Measurements from ENCODE around the gene ZFYVE27. TPM values are rescaled to one million over a fixed set of nuclear protein-coding genes. Genes with fewer than 3 reads are reported as not detected.
A peak's percentile ranks its signal among the peaks of the same experiment; 100 is the strongest.

ZFYVE27 gene
- total and polyA plus RNA-seq, 2 donors = 13.8 to 23.7 TPM

DNA sequence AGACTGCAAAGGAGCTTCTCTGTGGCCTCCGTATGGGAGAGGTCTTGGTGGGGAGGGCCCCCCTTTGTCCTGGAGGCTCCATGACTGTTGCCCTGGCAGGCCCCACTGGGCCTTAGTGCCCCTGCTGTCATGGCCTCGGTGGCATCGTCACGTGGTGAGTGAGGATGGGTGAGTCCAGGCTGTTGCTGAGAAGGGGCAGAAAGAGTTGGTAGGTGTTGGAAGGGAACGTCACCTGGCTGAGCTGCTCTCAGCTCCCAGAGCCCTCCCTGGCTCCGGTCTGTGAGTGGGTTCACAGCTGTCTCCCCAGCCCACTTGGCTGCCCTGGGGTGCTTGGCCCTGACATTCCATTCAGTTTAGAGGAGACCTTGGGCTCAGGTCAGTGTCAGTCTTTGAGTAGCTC, 18.8 kb downstream of the ZFYVE27 start:
- Histone ChIP-seq H3K27ac (ENCODE audit: low read depth in 1 of 2, low read length in 1 of 2) (no peak overlapping the region), H3K9me3 (ENCODE audit: control insufficient read depth in 2 of 2, insufficient read depth in 1 of 2, low read length in 1 of 2) (no peaks in the 10 kb centered on the region), H3K36me3 (ENCODE audit: control insufficient read depth in 2 of 2, insufficient read depth in 2 of 2, low read length in 1 of 2) (peaks cover 85% of the 10 kb centered on the region in 2 donors), H3K27me3 (ENCODE audit: control insufficient read depth in 2 of 2, insufficient read depth in 1 of 2, low read length in 1 of 2) (no peaks in the 10 kb centered on the region), H3K4me1 (ENCODE audit: control insufficient read depth in 2 of 2, insufficient read depth in 2 of 2, low read length in 2 of 2) (no peaks in the 10 kb centered on the region), H3K4me3 (ENCODE audit: low read length in 2 of 2) (no peak overlapping the region)
- WGBS = 98% methylated on average over 6 of the region's 6 CpGs
- DNase-seq (ENCODE audit: low read depth in 6 of 9, low spot score in 9 of 9) = no peak

DNA sequence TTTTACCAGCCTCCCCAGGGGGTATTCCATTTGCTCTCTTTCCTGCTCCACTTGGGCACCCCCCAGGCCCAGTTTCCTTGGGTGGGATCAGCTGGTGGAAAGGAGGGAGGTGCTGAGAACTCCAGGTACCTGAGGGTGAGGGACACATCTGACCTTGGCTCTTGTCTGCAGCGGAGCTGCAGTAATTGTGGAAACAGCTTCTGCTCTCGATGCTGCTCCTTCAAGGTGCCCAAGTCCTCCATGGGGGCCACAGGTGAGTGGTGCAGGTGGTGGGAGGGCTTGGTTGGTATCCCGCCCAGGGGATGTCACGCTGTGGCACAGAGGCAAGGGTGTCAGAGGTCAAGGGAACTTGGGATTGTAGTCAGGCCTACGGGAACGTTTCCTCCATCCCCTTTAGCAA, 20.5 kb downstream of the ZFYVE27 start:
- Histone ChIP-seq H3K36me3 (ENCODE audit: control insufficient read depth in 2 of 2, insufficient read depth in 2 of 2, low read length in 1 of 2) (peaks cover 77 to 89% of the 10 kb centered on the region in 2 donors), H3K9me3 (ENCODE audit: control insufficient read depth in 2 of 2, insufficient read depth in 1 of 2, low read length in 1 of 2) (no peaks in the 10 kb centered on the region), H3K27me3 (ENCODE audit: control insufficient read depth in 2 of 2, insufficient read depth in 1 of 2, low read length in 1 of 2) (no peaks in the 10 kb centered on the region), H3K27ac (ENCODE audit: low read depth in 1 of 2, low read length in 1 of 2) (no peak overlapping the region), H3K4me3 (ENCODE audit: low read length in 2 of 2) (no peak overlapping the region), H3K4me1 (ENCODE audit: control insufficient read depth in 2 of 2, insufficient read depth in 2 of 2, low read length in 2 of 2) (no peaks in the 10 kb centered on the region)
- no peak for DNase-seq (ENCODE audit: low read depth in 6 of 9, low spot score in 9 of 9)
- WGBS = 97% methylated on average over 6 of the region's 6 CpGs

DNA sequence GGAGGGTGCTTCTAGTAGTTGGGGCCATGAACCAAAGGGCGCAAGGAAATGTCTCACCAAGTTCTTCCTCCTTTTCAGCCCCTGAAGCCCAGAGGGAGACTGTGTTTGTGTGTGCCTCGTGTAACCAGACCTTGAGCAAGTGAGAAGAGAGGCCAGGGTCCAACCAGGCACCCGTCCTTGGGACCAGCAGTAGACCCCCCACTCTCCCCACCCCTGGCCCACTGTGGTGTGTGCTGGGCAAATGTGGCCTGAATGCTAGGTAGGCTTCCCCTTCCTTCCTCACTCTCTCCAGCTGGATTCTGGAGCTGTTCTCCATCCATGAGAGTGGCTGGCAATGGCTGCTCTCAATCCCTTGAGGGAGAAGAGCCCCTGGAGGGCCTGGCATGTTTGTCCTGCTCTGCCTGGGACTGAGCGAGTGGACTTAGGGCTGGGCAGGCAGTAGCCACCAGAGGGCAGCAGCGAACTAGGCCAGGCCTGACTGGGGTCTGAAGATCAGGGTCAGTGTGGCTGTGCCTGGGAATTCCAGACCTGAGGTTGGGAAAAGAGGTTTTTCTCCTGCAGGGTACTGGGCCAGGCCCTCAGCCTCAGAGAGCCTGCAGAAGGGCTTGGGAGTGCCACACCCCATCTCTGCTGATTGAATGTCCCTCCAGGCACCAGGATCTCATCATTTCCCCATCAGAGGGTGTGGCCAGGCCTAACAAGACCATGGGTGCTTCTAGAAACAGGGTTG, 22.4 kb downstream of the ZFYVE27 start:
- WGBS = 75% methylated on average over 5 of the region's 5 CpGs
- peaks cover 60 to 70% of the 10 kb centered on the region in 2 donors for H3K36me3 ChIP-seq (ENCODE audit: control insufficient read depth in 2 of 2, insufficient read depth in 2 of 2, low read length in 1 of 2)
- H3K27me3 ChIP-seq (ENCODE audit: control insufficient read depth in 2 of 2, insufficient read depth in 1 of 2, low read length in 1 of 2) = no peaks in the 10 kb centered on the region
- peak in 2 of 9 donors; percentile 38 to 47 for DNase-seq (ENCODE audit: low read depth in 6 of 9, low spot score in 9 of 9)
- no peak overlapping the region for H3K4me3 ChIP-seq (ENCODE audit: low read length in 2 of 2)
- H3K9me3 ChIP-seq (ENCODE audit: control insufficient read depth in 2 of 2, insufficient read depth in 1 of 2, low read length in 1 of 2) = no peaks in the 10 kb centered on the region
- H3K4me1 ChIP-seq (ENCODE audit: control insufficient read depth in 2 of 2, insufficient read depth in 2 of 2, low read length in 2 of 2) = peaks cover 0 to 9% of the 10 kb centered on the region in 2 donors
- H3K27ac ChIP-seq (ENCODE audit: low read depth in 1 of 2, low read length in 1 of 2) = no peak overlapping the region

DNA sequence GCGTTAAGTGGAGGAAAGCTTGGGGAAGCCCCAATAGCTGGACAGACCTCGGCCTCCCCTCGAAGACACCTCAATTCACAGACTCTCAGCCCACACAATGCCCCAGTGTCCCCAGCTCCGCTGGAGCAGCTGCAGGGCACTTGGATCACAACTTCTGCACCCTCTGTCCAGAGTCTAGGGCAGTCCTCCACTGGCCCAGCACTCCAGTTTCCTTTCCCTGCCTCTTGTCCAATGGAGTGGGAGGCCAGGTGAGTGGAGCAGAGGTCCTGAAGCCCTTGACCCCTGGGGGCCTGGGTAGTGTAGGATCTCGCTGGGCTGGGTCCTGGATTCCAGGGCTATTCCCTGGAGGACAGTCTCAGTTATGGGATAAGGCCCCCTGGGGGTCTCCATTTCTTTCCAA, 23.0 kb downstream of the ZFYVE27 start:
- WGBS = 78% methylated on average over 5 of the region's 5 CpGs
- no peak for DNase-seq (ENCODE audit: low read depth in 6 of 9, low spot score in 9 of 9)
- Histone ChIP-seq H3K4me1 (ENCODE audit: control insufficient read depth in 2 of 2, insufficient read depth in 2 of 2, low read length in 2 of 2) (peaks cover 0 to 15% of the 10 kb centered on the region in 2 donors), H3K27ac (ENCODE audit: low read depth in 1 of 2, low read length in 1 of 2) (no peak overlapping the region), H3K9me3 (ENCODE audit: control insufficient read depth in 2 of 2, insufficient read depth in 1 of 2, low read length in 1 of 2) (no peaks in the 10 kb centered on the region), H3K36me3 (ENCODE audit: control insufficient read depth in 2 of 2, insufficient read depth in 2 of 2, low read length in 1 of 2) (peaks cover 54 to 64% of the 10 kb centered on the region in 2 donors), H3K4me3 (ENCODE audit: low read length in 2 of 2) (no peak overlapping the region), H3K27me3 (ENCODE audit: control insufficient read depth in 2 of 2, insufficient read depth in 1 of 2, low read length in 1 of 2) (no peaks in the 10 kb centered on the region)

DNA sequence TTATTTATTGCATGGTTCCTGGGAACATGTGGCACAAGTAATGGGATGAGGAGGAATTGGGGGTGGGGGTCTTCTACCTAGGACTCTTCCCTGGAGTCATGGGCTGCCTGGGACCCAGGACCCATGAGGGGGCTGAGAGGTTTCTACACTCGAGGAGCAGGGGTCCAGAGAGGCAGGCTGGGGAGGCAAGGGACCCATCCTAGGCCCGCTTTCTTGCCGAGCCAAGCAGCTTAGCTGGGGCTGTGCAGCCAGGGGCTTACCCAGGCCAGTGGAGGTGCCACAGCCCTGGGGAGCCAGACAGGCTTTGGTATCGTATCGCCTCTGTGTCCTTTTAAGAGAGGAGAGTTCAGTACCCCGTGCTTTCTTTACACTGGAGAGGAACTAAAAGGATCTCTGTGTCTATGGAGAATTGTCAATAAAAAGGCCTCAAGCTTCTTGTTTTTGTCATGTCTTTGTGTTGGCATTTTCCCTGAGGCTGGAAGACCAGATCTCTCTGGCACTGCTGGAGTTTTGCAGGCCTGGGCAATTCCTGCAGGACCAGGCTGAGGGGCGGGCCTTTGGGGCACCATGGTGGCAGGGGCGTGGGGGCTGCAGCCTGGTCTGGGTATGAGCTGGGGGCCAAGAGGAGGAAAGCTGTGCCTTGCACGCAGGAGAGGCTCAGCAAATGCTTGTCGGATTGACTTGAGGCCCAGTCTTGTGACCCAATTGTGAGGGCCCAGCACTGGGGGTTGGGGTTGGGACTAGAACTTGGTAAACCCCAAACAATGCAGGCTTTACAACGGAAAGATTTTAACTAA, 23.7 kb downstream of the ZFYVE27 start:
- peaks cover 47 to 57% of the 10 kb centered on the region in 2 donors for H3K36me3 ChIP-seq (ENCODE audit: control insufficient read depth in 2 of 2, insufficient read depth in 2 of 2, low read length in 1 of 2)
- no peaks in the 10 kb centered on the region for H3K27me3 ChIP-seq (ENCODE audit: control insufficient read depth in 2 of 2, insufficient read depth in 1 of 2, low read length in 1 of 2)
- H3K9me3 ChIP-seq (ENCODE audit: control insufficient read depth in 2 of 2, insufficient read depth in 1 of 2, low read length in 1 of 2) = no peaks in the 10 kb centered on the region
- H3K4me1 ChIP-seq (ENCODE audit: control insufficient read depth in 2 of 2, insufficient read depth in 2 of 2, low read length in 2 of 2) = peaks cover 0 to 22% of the 10 kb centered on the region in 2 donors
- WGBS = 98% methylated on average over 11 of the region's 11 CpGs
- no peak for DNase-seq (ENCODE audit: low read depth in 6 of 9, low spot score in 9 of 9)
- no peak overlapping the region for H3K27ac ChIP-seq (ENCODE audit: low read depth in 1 of 2, low read length in 1 of 2)
- H3K4me3 ChIP-seq (ENCODE audit: low read length in 2 of 2) = no peak overlapping the region

DNA sequence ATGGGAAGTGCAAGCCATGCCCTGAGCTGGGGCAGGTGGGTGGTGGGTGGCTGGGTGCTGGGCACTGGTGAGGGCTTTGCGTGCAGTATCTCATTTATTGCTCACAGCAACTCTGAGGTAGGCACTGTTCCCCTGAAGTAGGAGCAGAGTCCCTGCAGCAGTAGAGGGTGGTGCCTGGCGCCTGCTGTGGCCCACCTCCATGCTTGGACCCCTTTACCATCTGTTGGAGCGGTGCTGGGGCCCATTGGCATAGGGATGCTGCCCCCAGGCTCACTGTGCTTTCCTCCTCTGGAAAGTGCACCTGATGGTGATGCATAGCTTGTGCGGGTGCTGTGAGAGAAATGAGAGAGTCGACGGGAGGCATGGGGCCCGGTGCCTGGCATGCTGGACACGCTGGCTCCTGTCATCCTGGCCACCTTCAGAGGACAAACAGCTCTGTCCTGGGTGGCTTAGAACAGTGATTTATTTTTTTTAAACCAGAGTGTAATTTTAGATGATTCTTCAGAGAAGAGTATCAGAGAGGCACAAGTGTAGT, 24.5 kb downstream of the ZFYVE27 start:
- Histone ChIP-seq H3K36me3 (ENCODE audit: control insufficient read depth in 2 of 2, insufficient read depth in 2 of 2, low read length in 1 of 2) (peaks cover 40 to 50% of the 10 kb centered on the region in 2 donors), H3K9me3 (ENCODE audit: control insufficient read depth in 2 of 2, insufficient read depth in 1 of 2, low read length in 1 of 2) (no peaks in the 10 kb centered on the region), H3K4me1 (ENCODE audit: control insufficient read depth in 2 of 2, insufficient read depth in 2 of 2, low read length in 2 of 2) (peaks cover 0 to 27% of the 10 kb centered on the region in 2 donors), H3K27ac (ENCODE audit: low read depth in 1 of 2, low read length in 1 of 2) (no peak overlapping the region), H3K27me3 (ENCODE audit: control insufficient read depth in 2 of 2, insufficient read depth in 1 of 2, low read length in 1 of 2) (no peaks in the 10 kb centered on the region), H3K4me3 (ENCODE audit: low read length in 2 of 2) (no peak overlapping the region)
- DNase-seq (ENCODE audit: low read depth in 6 of 9, low spot score in 9 of 9) = no peak
- 96% methylated on average over 8 of the region's 8 CpGs for WGBS

DNA sequence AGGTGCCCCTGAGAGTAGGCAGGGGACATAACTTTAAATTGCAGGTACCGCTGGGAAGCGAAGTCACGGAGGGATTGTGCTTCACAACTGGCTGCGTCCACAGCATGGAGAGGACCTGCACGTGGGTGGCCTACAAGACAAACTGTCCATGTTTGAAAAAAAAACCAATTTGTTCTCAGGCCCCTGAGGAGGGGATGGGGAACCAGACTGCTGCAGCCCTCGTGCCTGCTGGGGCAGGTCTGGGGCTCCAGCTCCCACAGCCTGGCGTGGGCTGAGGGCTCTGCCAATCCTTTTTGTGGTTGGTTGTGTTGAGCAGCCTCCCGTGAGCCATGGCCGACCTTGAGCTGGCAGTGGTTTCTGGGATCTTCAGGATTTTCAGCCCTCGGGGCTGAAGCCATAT, 25.1 kb downstream of the ZFYVE27 start:
- peaks cover 34 to 43% of the 10 kb centered on the region in 2 donors for H3K36me3 ChIP-seq (ENCODE audit: control insufficient read depth in 2 of 2, insufficient read depth in 2 of 2, low read length in 1 of 2)
- no peaks in the 10 kb centered on the region for H3K27me3 ChIP-seq (ENCODE audit: control insufficient read depth in 2 of 2, insufficient read depth in 1 of 2, low read length in 1 of 2)
- H3K4me1 ChIP-seq (ENCODE audit: control insufficient read depth in 2 of 2, insufficient read depth in 2 of 2, low read length in 2 of 2) = peaks cover 0 to 28% of the 10 kb centered on the region in 2 donors
- WGBS = over 99% methylated on average over 10 of the region's 10 CpGs
- no peak overlapping the region for H3K4me3 ChIP-seq (ENCODE audit: low read length in 2 of 2)
- no peak overlapping the region for H3K27ac ChIP-seq (ENCODE audit: low read depth in 1 of 2, low read length in 1 of 2)
- no peak for DNase-seq (ENCODE audit: low read depth in 6 of 9, low spot score in 9 of 9)
- H3K9me3 ChIP-seq (ENCODE audit: control insufficient read depth in 2 of 2, insufficient read depth in 1 of 2, low read length in 1 of 2) = no peaks in the 10 kb centered on the region

DNA sequence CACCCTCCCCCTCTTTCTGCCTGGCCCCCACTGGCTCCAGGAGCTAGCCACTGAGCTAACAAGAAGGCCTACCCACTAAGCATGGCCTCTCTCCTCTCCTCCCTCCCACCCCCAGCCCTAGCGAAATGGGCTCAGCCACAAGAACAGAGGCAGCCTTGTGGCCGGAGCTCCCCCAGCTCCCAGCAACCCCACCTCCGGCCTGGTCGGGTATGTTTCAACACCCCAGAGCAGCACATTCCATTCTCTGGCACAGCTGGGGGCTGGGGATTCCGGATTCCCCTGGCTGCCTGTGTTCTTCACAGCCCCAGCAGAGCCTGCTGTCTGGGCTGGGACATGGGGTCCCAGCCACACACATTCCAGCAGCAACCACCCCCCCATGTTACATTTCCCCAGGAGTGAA, 25.9 kb downstream of the ZFYVE27 start:
- H3K36me3 ChIP-seq (ENCODE audit: control insufficient read depth in 2 of 2, insufficient read depth in 2 of 2, low read length in 1 of 2) = peaks cover 26 to 36% of the 10 kb centered on the region in 2 donors
- no peak overlapping the region for H3K4me3 ChIP-seq (ENCODE audit: low read length in 2 of 2)
- no peak for DNase-seq (ENCODE audit: low read depth in 6 of 9, low spot score in 9 of 9)
- H3K4me1 ChIP-seq (ENCODE audit: control insufficient read depth in 2 of 2, insufficient read depth in 2 of 2, low read length in 2 of 2) = peaks cover 0 to 28% of the 10 kb centered on the region in 2 donors
- no peaks in the 10 kb centered on the region for H3K27me3 ChIP-seq (ENCODE audit: control insufficient read depth in 2 of 2, insufficient read depth in 1 of 2, low read length in 1 of 2)
- H3K27ac ChIP-seq (ENCODE audit: low read depth in 1 of 2, low read length in 1 of 2) = no peak overlapping the region
- no peaks in the 10 kb centered on the region for H3K9me3 ChIP-seq (ENCODE audit: control insufficient read depth in 2 of 2, insufficient read depth in 1 of 2, low read length in 1 of 2)
- WGBS = 93% methylated on average over 5 of the region's 5 CpGs

DNA sequence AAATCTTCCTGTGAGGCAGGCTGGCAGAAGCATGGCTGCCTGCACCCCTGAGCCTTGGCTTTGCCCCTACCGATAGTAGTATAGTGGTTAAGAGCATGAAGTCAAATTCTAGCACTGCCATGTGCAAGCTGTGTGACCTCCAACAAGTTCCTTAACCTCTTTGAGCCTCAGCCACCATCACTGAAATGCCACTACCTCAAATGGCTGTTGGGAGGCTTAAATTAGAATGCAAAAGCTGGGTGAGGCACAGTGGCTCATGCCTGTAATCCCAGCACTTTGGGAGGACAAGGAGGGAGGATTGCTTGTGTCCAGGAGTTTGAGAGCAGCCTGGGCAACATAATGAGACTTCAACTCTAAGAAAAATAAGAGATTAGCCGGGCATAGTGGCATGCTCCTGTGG, 26.5 kb downstream of the ZFYVE27 start:
- no peak for DNase-seq (ENCODE audit: low read depth in 6 of 9, low spot score in 9 of 9)
- H3K9me3 ChIP-seq (ENCODE audit: control insufficient read depth in 2 of 2, insufficient read depth in 1 of 2, low read length in 1 of 2) = no peaks in the 10 kb centered on the region

More for the DNA sequence above, 26.5 kb downstream of the ZFYVE27 start:
- H3K36me3 ChIP-seq (ENCODE audit: control insufficient read depth in 2 of 2, insufficient read depth in 2 of 2, low read length in 1 of 2) = peaks cover 26 to 36% of the 10 kb centered on the region in 2 donors
- H3K4me3 ChIP-seq (ENCODE audit: low read length in 2 of 2) = no peak overlapping the region
- H3K27ac ChIP-seq (ENCODE audit: low read depth in 1 of 2, low read length in 1 of 2) = no peak overlapping the region
- WGBS = 98% methylated on average over 2 of the region's 2 CpGs
- H3K27me3 ChIP-seq (ENCODE audit: control insufficient read depth in 2 of 2, insufficient read depth in 1 of 2, low read length in 1 of 2) = no peaks in the 10 kb centered on the region
- peaks cover 0 to 28% of the 10 kb centered on the region in 2 donors for H3K4me1 ChIP-seq (ENCODE audit: control insufficient read depth in 2 of 2, insufficient read depth in 2 of 2, low read length in 2 of 2)

Measured in thymus (tissue), 11 donors.